ENCODE results near the gene GEMIN7.
"Not testable (repeated sequence)": the region's sequence is repeated elsewhere in the genome, so short reads cannot be mapped to it uniquely, and the experiment has no call there.

Gene GEMIN7

GRCh38 chr19:45091031-45091923 lies 12.2 kb downstream of the GEMIN7 start:
- peak; percentile 94 to 96 for DNase-seq

GRCh38 chr19:45092747-45093678 lies 14.0 kb downstream of the GEMIN7 start, which contains the start of gene PPP1R37:
PPP1R37 (plus strand) TSS chr19:45093179; CDS start chr19:45093326, 147 bp downstream.
- peak; percentile 90 to 93 for DNase-seq

GRCh38 chr19:45094137-45094536 lies 15.1 kb downstream of the GEMIN7 start:
- no peak for DNase-seq

- DNase-seq = no peak
These were observed 15.6 kb downstream of the GEMIN7 start for GRCh38 chr19:45094707-45095106.

- no peak for DNase-seq
These were observed 16.7 kb downstream of the GEMIN7 start for GRCh38 chr19:45095496-45096413.

- no peak for DNase-seq
These were observed 17.6 kb downstream of the GEMIN7 start for GRCh38 chr19:45096700-45097099.

- no peak for DNase-seq
These were observed 18.4 kb downstream of the GEMIN7 start for GRCh38 chr19:45097450-45097775.

- no peak for DNase-seq
These were observed 18.9 kb downstream of the GEMIN7 start for GRCh38 chr19:45097776-45098520.

- DNase-seq = no peak
These were observed 19.7 kb downstream of the GEMIN7 start for GRCh38 chr19:45098521-45099466.

GRCh38 chr19:45099467-45100191 lies 20.6 kb downstream of the GEMIN7 start:
- DNase-seq = no peak

GRCh38 chr19:45100201-45100600 lies 21.1 kb downstream of the GEMIN7 start:
- DNase-seq = no peak

- no peak for DNase-seq
These were observed 21.8 kb downstream of the GEMIN7 start for GRCh38 chr19:45100846-45101252.

- DNase-seq = no peak
These were observed 22.7 kb downstream of the GEMIN7 start for GRCh38 chr19:45101806-45102205.

- no peak for DNase-seq
These were observed 23.4 kb downstream of the GEMIN7 start for GRCh38 chr19:45102481-45102880.

- peak; percentile 33 to 38 for DNase-seq
These were observed 24.1 kb downstream of the GEMIN7 start for GRCh38 chr19:45103156-45103507.

- DNase-seq = no peak
These were observed 24.7 kb downstream of the GEMIN7 start for GRCh38 chr19:45103508-45104319.

GRCh38 chr19:45104658-45105349 lies 25.7 kb downstream of the GEMIN7 start:
- DNase-seq = no peak

GRCh38 chr19:45106363-45106762 lies 27.3 kb downstream of the GEMIN7 start:
- DNase-seq = not testable (repeated sequence)
